Esophagus squamous epithelium (tissue), 5 donors: Measurements from ENCODE around the gene ZNF385D. TPM values are rescaled to one million over a fixed set of nuclear protein-coding genes. Genes with fewer than 3 reads are reported as not detected.

Experiments
- DNase-seq: peaks from one replicate; lab custom pipeline; 2025; lab: John Stamatoyannopoulos, UW
- H3K27ac ChIP-seq, 4 donors: fragments of 200-600 bp; sonication (generic); one replicate each; pipeline ENCODE4 v1.5.1; 2016 to 2019; ENCODE audit warnings: mild to moderate bottlenecking in 1 of 4
- H3K27me3 ChIP-seq, 4 donors: fragments of 200-600 bp; sonication (generic); 1 replicate in 3 of 4; 2 replicates in 1 of 4; pipeline versions ENCODE4 v1.5.1 to v1.6.0; 2017 to 2021; ENCODE audit warnings: antibody characterized with exemption in 1 of 4
- H3K36me3 ChIP-seq, 3 donors: fragments of 200-600 bp; sonication (generic); one replicate each; pipeline ENCODE4 v1.5.1; 2016 to 2019
- H3K4me1 ChIP-seq, 3 donors: fragments of 200-600 bp; sonication (generic); one replicate each; pipeline ENCODE4 v1.5.1; 2017 to 2019
- H3K4me3 ChIP-seq, 4 donors: fragments of 200-600 bp; sonication (generic); 1 replicate in 3 of 4; 2 replicates in 1 of 4; pipeline ENCODE4 v1.5.1; 2016 to 2019; ENCODE audit warnings: mild to moderate bottlenecking in 2 of 4, moderate library complexity in 1 of 4
- H3K9me3 ChIP-seq, 3 donors: fragments of 200-600 bp; sonication (generic); one replicate each; pipeline ENCODE4 v1.5.1; 2016 to 2019
- CTCF ChIP-seq, 6 experiments: fragments of 450-650 bp in 4 of 6; fragments of 200-600 bp in 2 of 6; sonication (generic) in 2 of 6; IDR thresholded peaks; one replicate each; pipeline ENCODE4 v1.5.1; 2016 to 2019; ENCODE audit warnings: antibody characterized with exemption in 6 of 6, mild to moderate bottlenecking in 4 of 6, moderate library complexity in 4 of 6
- POLR2A ChIP-seq, 4 donors: fragments of 450-650 bp; IDR thresholded peaks; one replicate each; pipeline ENCODE4 v1.6.1; 2017; ENCODE audit warnings: antibody characterized with exemption in 4 of 4, mild to moderate bottlenecking in 4 of 4, moderate library complexity in 3 of 4
- WGBS, 2 donors: methylation state at CpG; one replicate each; pipeline ENCODE4 v1.1.5; 2018; 5-methylcytosine and 5-hydroxymethylcytosine counted together
- intact Hi-C: fragments of 100-400 bp; cut with DNase I; formaldehyde crosslinking; loops from one replicate; pipeline ENCODE4 v1.15.0; 2022
- total RNA-seq, 4 donors: library from RNA; depleted of rRNA; stranded (reverse); fragments of >200 nt; gene quantifications; one replicate each; pipeline ENCODE4 v1.1.0, GENCODE V29; 2016
- donor health status: DM: yes; HTN: yes; CAD: no.

ZNF385D gene
- total RNA-seq, 4 donors from 2014 or later = 0.04 to 3.4 (median 0.50) TPM

- H3K4me1 ChIP-seq = no peaks in the 10 kb centered on the region
- H3K27me3 ChIP-seq = no peaks in the 10 kb centered on the region
- WGBS, 2 donors = 85 to 87% methylated on average over 4 of the region's 4 CpGs
- intact Hi-C loops = no loop called here
- TF ChIP-seq POLR2A (IDR thresholded peaks at IDR 0.05) (no peak), CTCF (IDR thresholded peaks at IDR 0.05) (no peak)
- no peaks in the 10 kb centered on the region for H3K36me3 ChIP-seq
- no peak overlapping the region for H3K27ac ChIP-seq
- DNase-seq = no peak
- no peaks in the 10 kb centered on the region for H3K9me3 ChIP-seq
- no peak overlapping the region for H3K4me3 ChIP-seq
Observed at GRCh38 chr3:21426920-21427319, 324.1 kb downstream of the ZNF385D start.

- intact Hi-C loops = no loop called here
- H3K4me1 ChIP-seq = no peaks in the 10 kb centered on the region
- no peak for DNase-seq
- H3K27me3 ChIP-seq = no peaks in the 10 kb centered on the region
- H3K9me3 ChIP-seq = no peaks in the 10 kb centered on the region
- TF ChIP-seq CTCF (IDR thresholded peaks at IDR 0.05) (no peak), POLR2A (IDR thresholded peaks at IDR 0.05) (no peak)
- no peak overlapping the region for H3K4me3 ChIP-seq
- 70 to 78% methylated on average over 2 of the region's 2 CpGs for WGBS, 2 donors
- H3K36me3 ChIP-seq = no peaks in the 10 kb centered on the region
- no peak overlapping the region for H3K27ac ChIP-seq
Observed at GRCh38 chr3:21425715-21426114, 325.3 kb downstream of the ZNF385D start.

GRCh38 chr3:21421096-21421495 is 329.9 kb downstream of the ZNF385D start:
- no peaks in the 10 kb centered on the region for H3K9me3 ChIP-seq
- no peak for TF ChIP-seq CTCF (IDR thresholded peaks at IDR 0.05)
- TF ChIP-seq POLR2A (IDR thresholded peaks at IDR 0.05) = no peak
- H3K36me3 ChIP-seq = no peaks in the 10 kb centered on the region
- no peak overlapping the region for H3K27ac ChIP-seq
- H3K27me3 ChIP-seq = no peaks in the 10 kb centered on the region
- intact Hi-C loops = no loop called here
- DNase-seq = no peak
- no peak overlapping the region for H3K4me3 ChIP-seq
- H3K4me1 ChIP-seq = no peaks in the 10 kb centered on the region
- WGBS, 2 donors = 69 to 70% methylated on average over 9 of the region's 9 CpGs

GRCh38 chr3:21417991-21418390 is 333.0 kb downstream of the ZNF385D start:
- 35 to 45% methylated on average over 1 of the region's 1 CpG for WGBS, 2 donors
- H3K36me3 ChIP-seq = no peaks in the 10 kb centered on the region
- no peaks in the 10 kb centered on the region for H3K4me1 ChIP-seq
- no peak for DNase-seq
- H3K27ac ChIP-seq = no peak overlapping the region
- H3K27me3 ChIP-seq = no peaks in the 10 kb centered on the region
- no peaks in the 10 kb centered on the region for H3K9me3 ChIP-seq
- intact Hi-C loops = no loop called here
- TF ChIP-seq CTCF (IDR thresholded peaks at IDR 0.05) (no peak), POLR2A (IDR thresholded peaks at IDR 0.05) (no peak)
- no peak overlapping the region for H3K4me3 ChIP-seq

GRCh38 chr3:21414506-21414905 is 336.5 kb downstream of the ZNF385D start:
- no peak overlapping the region for H3K4me3 ChIP-seq
- TF ChIP-seq POLR2A (IDR thresholded peaks at IDR 0.05) (no peak), CTCF (IDR thresholded peaks at IDR 0.05) (no peak)
- no peaks in the 10 kb centered on the region for H3K9me3 ChIP-seq
- no peaks in the 10 kb centered on the region for H3K36me3 ChIP-seq
- no peaks in the 10 kb centered on the region for H3K27me3 ChIP-seq
- intact Hi-C loops = no loop called here
- no peak overlapping the region for H3K27ac ChIP-seq
- 52 to 54% methylated on average over 4 of the region's 4 CpGs for WGBS, 2 donors
- no peak for DNase-seq
- H3K4me1 ChIP-seq = no peaks in the 10 kb centered on the region
